GM12864 (cell line): Measurements from ENCODE around the gene TNFRSF19.

Source experiments
- DNase-seq: peaks from one replicate; pipeline ENCODE4 v3.0.0-alpha.2; 2011; ENCODE audit warnings: low read depth
- H3K4me3 ChIP-seq: 2 replicates; pipeline ENCODE4 v1.5.1; 2011; ENCODE audit warnings: mild to moderate bottlenecking, low read depth, low read length, control low read depth
- TF ChIP-seq, protein P1 (sequence below): IDR thresholded peaks from 2 replicates; pipeline ENCODE4 v1.5.1; 2011; ENCODE audit warnings: low read depth, mild to moderate bottlenecking, moderate library complexity, low read length, control low read depth, inconsistent platforms; ENCODE audit errors: missing control alignments

Gene TNFRSF19

GRCh38 chr13:23642110-23642509, 71.9 kb downstream of the TNFRSF19 start:
- no peak for DNase-seq
- TF ChIP-seq, protein P1, sequence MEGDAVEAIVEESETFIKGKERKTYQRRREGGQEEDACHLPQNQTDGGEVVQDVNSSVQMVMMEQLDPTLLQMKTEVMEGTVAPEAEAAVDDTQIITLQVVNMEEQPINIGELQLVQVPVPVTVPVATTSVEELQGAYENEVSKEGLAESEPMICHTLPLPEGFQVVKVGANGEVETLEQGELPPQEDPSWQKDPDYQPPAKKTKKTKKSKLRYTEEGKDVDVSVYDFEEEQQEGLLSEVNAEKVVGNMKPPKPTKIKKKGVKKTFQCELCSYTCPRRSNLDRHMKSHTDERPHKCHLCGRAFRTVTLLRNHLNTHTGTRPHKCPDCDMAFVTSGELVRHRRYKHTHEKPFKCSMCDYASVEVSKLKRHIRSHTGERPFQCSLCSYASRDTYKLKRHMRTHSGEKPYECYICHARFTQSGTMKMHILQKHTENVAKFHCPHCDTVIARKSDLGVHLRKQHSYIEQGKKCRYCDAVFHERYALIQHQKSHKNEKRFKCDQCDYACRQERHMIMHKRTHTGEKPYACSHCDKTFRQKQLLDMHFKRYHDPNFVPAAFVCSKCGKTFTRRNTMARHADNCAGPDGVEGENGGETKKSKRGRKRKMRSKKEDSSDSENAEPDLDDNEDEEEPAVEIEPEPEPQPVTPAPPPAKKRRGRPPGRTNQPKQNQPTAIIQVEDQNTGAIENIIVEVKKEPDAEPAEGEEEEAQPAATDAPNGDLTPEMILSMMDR, result no peak

GRCh38 chr13:23643338-23644125, 73.3 kb downstream of the TNFRSF19 start:
- TF ChIP-seq, protein P1, result no peak
- DNase-seq, result no peak
- no peak overlapping the region for H3K4me3 ChIP-seq

More at GRCh38 chr13:23642110-23642509, 71.9 kb downstream of the TNFRSF19 start:
- no peak overlapping the region for H3K4me3 ChIP-seq

DNA sequence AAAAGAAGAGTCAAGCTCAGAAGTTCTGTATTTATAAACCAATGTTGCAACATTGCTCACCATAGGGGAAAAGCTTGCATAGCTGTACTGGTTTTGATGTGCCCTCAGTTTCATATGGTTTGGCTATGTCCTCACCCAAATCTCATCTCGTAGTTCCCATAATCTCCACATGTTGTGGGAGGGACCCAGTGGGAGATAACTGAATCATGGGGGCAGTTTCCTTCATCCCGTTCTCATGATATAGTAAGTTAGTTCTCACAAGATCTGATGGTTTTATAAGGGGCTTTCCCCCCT, 73.9 kb downstream of the TNFRSF19 start:
- H3K4me3 ChIP-seq, result no peak overlapping the region
- DNase-seq, result no peak
- TF ChIP-seq, protein P1, result no peak

DNA sequence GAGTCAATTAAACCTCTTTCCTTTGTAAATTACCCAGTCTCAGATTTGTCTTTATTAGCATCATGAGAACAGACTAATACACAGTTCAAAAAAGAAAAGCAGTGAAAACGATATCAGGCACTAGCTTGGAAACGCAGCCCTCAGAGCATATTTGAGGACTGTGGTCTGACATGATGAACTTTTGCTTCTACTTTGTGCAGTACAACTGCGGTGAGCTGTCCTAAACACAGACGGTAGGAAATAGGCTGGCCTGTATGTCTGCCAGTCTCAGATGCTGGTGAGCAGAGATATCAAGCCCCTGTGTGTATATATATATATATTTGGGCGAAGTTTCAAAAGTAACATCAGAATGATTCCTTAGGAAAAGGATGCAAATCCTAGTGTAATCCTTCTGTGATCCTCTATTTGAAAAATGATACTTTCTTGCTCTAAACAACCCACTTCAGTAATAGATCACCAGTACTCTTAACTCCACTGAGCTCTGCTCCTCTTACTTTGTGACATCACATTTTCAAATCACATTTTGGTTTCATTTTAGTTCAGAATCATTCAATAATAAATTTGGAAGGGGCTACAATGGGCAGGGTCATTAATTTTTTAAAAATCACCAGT, 74.4 kb downstream of the TNFRSF19 start:
- DNase-seq, result no peak
- H3K4me3 ChIP-seq, result no peak overlapping the region
- TF ChIP-seq, protein P1, result no peak

- no peak overlapping the region for H3K4me3 ChIP-seq
- no peak for DNase-seq
- TF ChIP-seq, protein P1, result no peak
Observed at GRCh38 chr13:23645851-23646250, 75.6 kb downstream of the TNFRSF19 start.

GRCh38 chr13:23651439-23651838, 81.2 kb downstream of the TNFRSF19 start:
- H3K4me3 ChIP-seq, result no peak overlapping the region
- DNase-seq, result no peak
- TF ChIP-seq, protein P1, result no peak

DNA sequence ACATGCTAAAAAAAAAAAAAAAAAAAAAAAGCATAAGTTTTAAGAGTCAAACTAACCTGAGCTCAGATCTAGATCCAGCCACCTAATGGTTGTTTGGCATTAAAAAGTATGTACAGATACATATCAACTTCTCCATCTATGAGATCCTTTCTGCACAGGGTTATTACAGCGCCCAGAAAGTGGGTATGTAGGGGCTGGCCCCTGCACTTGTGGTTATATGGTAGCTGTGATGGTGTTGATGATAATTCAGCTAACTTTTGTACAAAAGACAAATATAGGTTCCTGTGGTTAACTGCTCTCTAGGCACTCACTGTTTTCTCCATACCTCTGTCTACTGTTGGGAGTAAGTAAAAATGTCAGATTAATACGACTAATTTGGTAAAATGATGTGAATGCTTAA, 81.7 kb downstream of the TNFRSF19 start:
- TF ChIP-seq, protein P1, result no peak
- no peak overlapping the region for H3K4me3 ChIP-seq
- DNase-seq, result no peak
